ENCODE data around the gene FOSL1. TPM values are rescaled to one million over a fixed set of nuclear protein-coding genes. Genes with fewer than 3 reads are reported as not detected.

The FOSL1 gene
- total RNA-seq, 2 experiments from 2014 or later, result 11.1 to 11.3 TPM

DNA sequence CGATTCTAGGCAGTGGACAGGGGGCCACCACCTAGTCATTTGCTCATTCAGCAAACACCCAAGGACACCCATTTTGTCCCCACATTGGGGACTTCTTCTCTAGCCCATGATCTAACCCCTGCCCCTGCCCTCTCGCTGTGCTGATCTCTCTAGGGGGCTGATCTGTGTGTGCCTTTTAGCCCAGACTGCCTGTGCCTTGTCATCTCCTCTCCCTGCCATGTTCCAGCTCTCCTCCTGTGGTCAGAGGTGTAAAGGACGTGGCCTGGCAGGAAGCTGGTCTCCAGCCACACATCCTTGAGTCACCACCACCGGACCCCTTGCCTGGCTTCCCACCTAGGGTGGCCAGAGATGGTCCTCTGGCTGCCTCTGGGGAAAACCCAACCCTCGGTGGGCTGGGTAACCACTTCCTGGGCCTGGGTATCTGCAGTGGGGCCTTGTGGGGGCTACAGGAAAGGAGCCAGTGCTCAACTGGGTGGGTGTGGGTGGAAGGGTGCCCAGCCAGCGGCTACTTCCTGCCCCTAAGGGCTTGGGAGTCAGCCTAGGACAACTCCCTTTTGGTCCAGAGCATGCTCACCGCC lies 19.3 kb downstream of the FOSL1 start:
- Mint-ChIP-seq H3K36me3 (ENCODE audit: low read depth) (peaks cover 19% of the 10 kb centered on the region), H3K9me3 (ENCODE audit: low read depth) (no peaks in the 10 kb centered on the region), H3K4me3 (no peak overlapping the region), H3K4me1 (peaks cover 29% of the 10 kb centered on the region), H3K27ac (no peak overlapping the region), H3K27me3 (no peaks in the 10 kb centered on the region)
- ChIA-PET POLR2A (no interaction called here), CTCF (interaction anchor here (0.5 to 2.2 kb wide), 7 partner anchors 9 to 341 kb away, joined by 3 to 7 read pairs (median 4); partner anchors contain the start of genes CCDC85B and MUS81)
- intact Hi-C loops (cut with DNase I, micrococcal nuclease), result no loop called here
- DNase-seq, result peak; percentile 9
- no peak for ATAC-seq

DNA sequence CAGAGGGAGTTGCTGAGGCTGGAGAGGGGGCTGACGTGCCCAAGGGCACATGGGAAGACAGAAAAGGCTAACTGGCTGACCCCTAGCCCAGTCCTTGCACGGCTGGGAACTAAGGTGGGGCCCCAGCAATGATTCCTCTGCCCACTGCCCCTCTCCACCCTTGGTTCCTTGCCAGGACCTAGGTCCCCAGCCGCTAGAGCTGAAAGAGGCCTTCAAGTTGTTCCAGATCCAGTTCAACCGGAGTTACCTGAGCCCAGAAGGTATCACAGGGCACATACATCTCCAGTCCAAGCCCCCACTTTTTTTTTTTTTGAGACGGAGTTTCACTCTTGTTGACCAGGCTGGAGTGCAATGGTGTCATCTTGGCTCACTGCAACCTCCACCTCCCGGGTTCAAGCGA lies 20.2 kb downstream of the FOSL1 start:
- Mint-ChIP-seq H3K4me3 (no peak overlapping the region), H3K27ac (no peak overlapping the region), H3K27me3 (no peaks in the 10 kb centered on the region), H3K9me3 (ENCODE audit: low read depth) (no peaks in the 10 kb centered on the region), H3K4me1 (peaks cover 25% of the 10 kb centered on the region), H3K36me3 (ENCODE audit: low read depth) (peaks cover 14% of the 10 kb centered on the region)
- CTCF ChIA-PET, result interaction anchor here (0.9 to 1.5 kb wide), 3 partner anchors 11 to 100 kb away, joined by 3 to 5 read pairs (median 5); partner anchors contain the start of genes CCDC85B and MUS81
- no peak for DNase-seq
- no peak for ATAC-seq
- intact Hi-C loops (cut with DNase I, micrococcal nuclease), result no loop called here
- POLR2A ChIA-PET, result no interaction called here

DNA sequence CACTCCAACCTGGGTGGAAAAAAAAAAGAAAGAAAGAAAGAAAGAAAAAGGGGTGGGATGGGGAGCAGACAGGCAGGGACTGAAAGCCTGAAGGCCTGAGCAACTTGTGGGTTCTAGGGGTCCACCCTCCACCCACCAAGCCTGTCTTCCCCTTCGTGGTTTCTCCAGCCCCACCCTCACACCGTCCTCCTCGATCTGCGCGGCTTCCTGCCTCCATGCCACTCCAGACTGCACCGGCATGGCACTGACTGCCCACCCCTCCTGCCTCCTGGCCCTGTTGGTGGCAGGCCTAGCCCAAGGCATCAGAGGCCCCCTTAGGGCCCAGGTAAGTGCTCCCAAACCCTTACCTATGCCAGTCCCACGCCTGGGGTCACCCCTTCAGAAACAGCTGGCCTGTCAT lies 20.6 kb downstream of the FOSL1 start, which contains the start of gene CTSW:
Gene CTSW, plus strand, starts transcription at position 221 of the 400 bp plus-strand sequence. Its CDS starts 18 bp downstream, at position 239.
- intact Hi-C loops (cut with DNase I, micrococcal nuclease), result no loop called here
- POLR2A ChIA-PET, result no interaction called here
- peak within 1 kb of the TSS; percentile 37 for H3K27ac Mint-ChIP-seq

DNA sequence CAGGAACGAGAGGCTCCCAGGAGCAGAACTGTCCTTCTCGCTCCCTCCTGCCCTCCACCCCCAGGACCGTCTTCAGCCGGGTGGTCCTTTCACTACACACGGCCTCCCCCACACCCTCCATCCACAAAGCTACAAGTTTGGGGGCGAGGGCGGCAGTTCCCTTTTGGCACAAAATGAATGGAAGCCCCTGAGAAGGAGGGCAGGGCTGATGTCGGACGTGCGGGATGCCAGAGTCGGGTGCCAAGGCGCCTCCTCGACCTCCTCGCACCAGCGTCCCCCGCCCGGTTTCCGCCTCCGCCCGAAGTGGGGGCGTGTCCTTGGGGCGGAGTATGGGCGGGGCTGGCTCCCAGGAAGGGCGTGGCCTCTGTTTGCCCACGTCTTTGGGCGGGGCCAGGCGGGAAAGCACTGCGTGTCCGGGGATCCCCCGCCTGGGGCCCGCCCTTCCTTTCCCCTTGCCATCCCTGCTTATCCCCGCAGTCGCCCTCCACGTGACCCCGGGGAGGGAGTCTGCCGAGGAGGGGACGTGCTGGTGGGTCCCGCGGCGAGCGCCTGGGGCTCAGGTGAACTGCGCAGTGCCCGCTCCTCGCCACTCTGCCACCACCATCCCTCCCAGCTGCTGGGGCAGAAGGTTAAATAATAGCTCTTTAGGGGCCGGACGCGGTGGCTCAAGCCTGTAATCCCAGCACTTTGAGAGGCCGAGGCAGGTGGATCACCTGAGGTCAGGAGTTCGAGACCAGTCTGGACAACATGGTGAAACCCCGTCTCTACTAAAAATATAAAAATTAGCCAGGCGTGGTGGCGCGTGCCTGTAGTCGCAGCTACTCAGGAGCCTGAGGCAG lies 26.7 kb downstream of the FOSL1 start:
- DNase-seq (peak; percentile 97), ATAC-seq (peak; percentile 93)
- Mint-ChIP-seq H3K4me1 (peaks cover 15% of the 10 kb centered on the region), H3K27me3 (no peaks in the 10 kb centered on the region), H3K4me3 (peak overlapping the region; percentile 84), H3K36me3 (ENCODE audit: low read depth) (no peaks in the 10 kb centered on the region), H3K9me3 (ENCODE audit: low read depth) (no peaks in the 10 kb centered on the region), H3K27ac (peak overlapping the region; percentile 91)
- intact Hi-C loops (cut with DNase I, micrococcal nuclease), result loop anchor here (1.0 to 2.0 kb wide), 10 partner anchors 13 to 221 kb away; partner anchors contain the start of genes FIBP (in 2 of the 2), FOSL1 (in 2 of the 2), MUS81 (in 2 of the 2) and BANF1 (in 1 of the 2)
- CTCF ChIA-PET, result interaction anchor here (0.6 to 2.6 kb wide), 7 partner anchors 11 to 20 kb away, joined by 3 to 42 read pairs (median 9); partner anchors contain the start of genes CCDC85B, CFL1, FIBP and MUS81
- POLR2A ChIA-PET, result interaction anchor here (0.7 to 1.8 kb wide), 6 partner anchors 14 to 21 kb away, joined by 3 to 7 read pairs (median 4); partner anchors contain the start of genes CCDC85B, CFL1 and FIBP

More for the DNA sequence above, 20.6 kb downstream of the FOSL1 start, which contains the start of gene CTSW:
- Mint-ChIP-seq H3K4me1 (peaks cover 22% of the 10 kb centered on the region), H3K36me3 (ENCODE audit: low read depth) (peaks cover 10% of the 10 kb centered on the region), H3K9me3 (ENCODE audit: low read depth) (no peaks in the 10 kb centered on the region), H3K4me3 (no peak within 1 kb of the TSS), H3K27me3 (no peaks in the 10 kb centered on the region)
- ATAC-seq (no peak), DNase-seq (no peak)
- CTCF ChIA-PET, result interaction anchor here (0.7 to 1.5 kb wide), 4 partner anchors 11 to 100 kb away, joined by 3 to 5 read pairs (median 4); partner anchors contain the start of genes CCDC85B and MUS81

DNA sequence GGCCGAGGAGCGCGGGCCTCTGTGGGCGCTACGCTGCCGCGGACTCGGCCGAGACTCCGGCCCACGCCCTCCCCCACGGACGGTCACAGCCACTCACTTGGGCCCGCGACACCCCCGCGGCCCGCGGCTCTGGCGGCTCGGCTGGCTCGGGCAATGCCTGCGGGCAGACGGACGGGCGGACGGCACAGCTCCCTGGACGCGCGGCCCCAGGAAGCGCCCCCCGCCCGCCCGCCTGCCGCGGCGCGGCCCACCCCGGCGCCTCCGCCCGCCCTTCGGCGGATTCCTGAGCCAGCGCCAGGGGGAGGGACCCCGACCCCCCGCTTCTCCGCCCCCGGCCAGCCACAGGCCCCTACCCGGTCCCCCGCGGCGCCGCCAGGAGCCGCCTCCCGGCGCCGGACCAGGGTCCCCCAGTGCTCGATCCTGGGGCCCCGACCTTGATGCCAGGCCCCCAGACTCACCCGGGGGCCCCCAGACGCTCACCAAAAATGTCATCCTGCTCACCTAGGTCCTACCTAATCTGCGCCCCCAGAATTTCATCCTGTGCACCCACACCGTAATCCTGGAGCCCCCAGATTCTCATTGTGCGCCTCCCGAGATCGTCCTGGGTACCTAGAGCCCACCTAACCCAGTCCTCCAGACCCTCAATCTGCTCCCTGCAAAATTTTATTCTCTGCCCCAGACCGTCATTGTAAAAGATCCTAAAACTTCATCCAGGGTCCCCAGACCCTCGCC lies 27.4 kb downstream of the FOSL1 start, which contains the start of gene EFEMP2:
Gene EFEMP2, minus strand, starts transcription at position 215 of the 732 bp plus-strand sequence. CDS start 446 bp downstream, outside the sequence.
- H3K4me3 Mint-ChIP-seq, result peak within 1 kb of the TSS; percentile 84
- ChIA-PET POLR2A (interaction anchor here (1.0 to 1.8 kb wide), 2 partner anchors 13 kb away, joined by 4 to 7 read pairs; no protein-coding TSS in a partner anchor), CTCF (interaction anchor here (1.0 to 4.8 kb wide), 5 partner anchors 12 to 114 kb away, joined by 3 to 76 read pairs (median 31); partner anchors contain the start of genes CCDC85B, CFL1, FIBP and MUS81)
- peak within 1 kb of the TSS; percentile 91 for H3K27ac Mint-ChIP-seq
- peaks cover 15% of the 10 kb centered on the region for H3K4me1 Mint-ChIP-seq
- peaks cover 4% of the 10 kb centered on the region for H3K36me3 Mint-ChIP-seq (ENCODE audit: low read depth)
- intact Hi-C loops (cut with DNase I, micrococcal nuclease), result loop anchor here (1.0 to 2.0 kb wide), 10 partner anchors 12 to 220 kb away; partner anchors contain the start of genes FIBP (in 2 of the 2), FOSL1 (in 2 of the 2), MUS81 (in 2 of the 2) and BANF1 (in 1 of the 2)
- H3K9me3 Mint-ChIP-seq (ENCODE audit: low read depth), result no peaks in the 10 kb centered on the region
- no peaks in the 10 kb centered on the region for H3K27me3 Mint-ChIP-seq
- ATAC-seq, result no peak
- DNase-seq, result no peak

DNA sequence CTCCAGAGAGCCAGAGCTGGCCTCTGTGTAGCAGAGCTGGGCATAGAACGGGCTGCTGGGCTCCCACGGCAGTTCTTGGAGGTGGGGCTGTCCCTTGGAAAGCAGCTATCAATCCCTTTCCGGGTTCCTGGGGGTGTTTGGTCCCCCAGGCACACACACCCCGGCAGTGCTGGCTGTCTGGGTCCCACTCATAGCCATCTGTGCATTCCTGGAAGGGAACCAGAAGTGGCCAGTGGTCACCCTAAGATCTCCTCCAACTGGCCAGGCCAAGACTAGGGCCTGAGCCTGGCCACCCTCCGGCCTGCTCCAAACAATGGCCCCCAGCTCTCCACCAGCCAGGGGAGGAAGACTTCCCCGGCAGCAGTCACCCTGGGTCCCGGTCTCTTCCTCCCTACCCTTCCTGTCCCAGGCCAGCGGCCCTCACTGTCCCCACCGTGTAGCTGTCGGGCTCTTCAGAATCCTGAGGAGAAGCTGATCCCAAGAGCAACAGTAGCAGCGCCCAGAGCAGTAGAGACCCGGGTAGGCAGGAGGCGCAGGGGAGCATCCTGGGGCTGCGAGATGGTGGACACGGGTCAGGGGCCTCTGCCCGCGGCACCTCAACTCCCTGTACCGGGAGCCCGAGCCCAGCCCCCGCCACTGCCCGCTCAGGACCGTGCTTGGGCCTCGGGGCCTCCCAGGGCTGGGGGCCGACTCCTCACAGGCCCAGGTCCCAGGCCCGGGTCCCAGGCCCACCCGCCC lies 28.2 kb downstream of the FOSL1 start:
- ChIA-PET POLR2A (interaction anchor here (0.8 to 1.4 kb wide), 4 partner anchors 9 to 17 kb away, joined by 4 to 6 read pairs (median 5); partner anchors contain the start of gene FIBP), CTCF (interaction anchor here (0.6 to 4.8 kb wide), 8 partner anchors 12 to 131 kb away, joined by 3 to 76 read pairs (median 3); partner anchors contain the start of genes BANF1, CCDC85B, FIBP and MUS81)
- Mint-ChIP-seq H3K4me1 (peaks cover 13% of the 10 kb centered on the region), H3K9me3 (ENCODE audit: low read depth) (no peaks in the 10 kb centered on the region), H3K36me3 (ENCODE audit: low read depth) (peaks cover 10% of the 10 kb centered on the region), H3K4me3 (peak overlapping the region; percentile 41), H3K27me3 (no peaks in the 10 kb centered on the region), H3K27ac (peak overlapping the region; percentile 31)
- DNase-seq (no peak), ATAC-seq (no peak)
- intact Hi-C loops (cut with DNase I, micrococcal nuclease), result loop anchor here in 1 of 2 experiments (2.0 kb wide), 1 partner anchor 17 kb away; the partner anchor contains the start of gene FIBP

DNA sequence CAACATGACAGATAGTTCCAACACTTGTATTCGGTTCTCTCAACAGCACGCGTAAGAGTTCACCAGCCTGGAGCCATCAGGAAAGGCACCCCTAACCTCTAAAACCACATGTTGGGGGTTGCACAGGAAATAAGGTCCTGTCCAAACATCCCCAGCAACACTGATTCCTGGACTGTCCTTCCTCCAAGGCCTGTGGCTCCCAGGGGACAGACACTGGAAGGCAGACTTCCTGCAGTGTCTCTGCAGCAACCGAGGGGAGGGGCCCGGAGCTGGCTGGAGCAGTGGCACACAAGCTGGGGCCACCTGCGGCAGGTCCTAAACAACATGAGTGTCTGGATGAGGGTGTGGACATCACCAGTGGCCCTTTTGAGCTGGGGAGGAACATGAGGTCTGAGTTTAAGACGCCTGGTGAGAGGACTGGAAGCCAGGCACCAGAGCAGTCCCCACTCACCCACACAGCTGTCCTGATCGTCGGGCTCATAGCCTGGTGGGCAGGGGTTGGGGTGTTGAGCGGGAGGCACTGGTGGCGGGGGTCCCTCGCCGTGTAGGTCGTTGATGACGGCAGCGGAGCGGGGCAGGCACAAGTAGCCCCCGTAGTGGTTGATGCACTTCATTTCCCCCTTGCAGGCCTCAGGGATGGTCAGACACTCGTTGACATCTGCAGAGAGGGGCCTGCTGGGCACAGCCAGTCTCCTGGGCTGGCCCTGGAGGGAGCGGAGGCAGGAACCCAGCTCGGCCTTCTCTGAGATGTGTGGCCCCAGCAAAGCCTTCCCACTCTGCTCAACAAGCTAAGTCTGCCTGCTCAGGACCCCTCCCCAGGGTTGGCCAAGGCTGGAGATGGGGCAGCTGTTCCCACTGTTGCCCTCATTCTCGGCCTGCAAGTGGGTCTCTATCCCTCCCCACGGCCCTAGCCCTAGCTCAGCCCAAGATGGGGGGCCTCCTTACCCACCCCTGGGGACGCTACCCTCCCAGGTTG lies 29.2 kb downstream of the FOSL1 start:
- peak overlapping the region; percentile 31 for H3K27ac Mint-ChIP-seq
- no peak overlapping the region for H3K4me3 Mint-ChIP-seq
- no peak for DNase-seq

DNA sequence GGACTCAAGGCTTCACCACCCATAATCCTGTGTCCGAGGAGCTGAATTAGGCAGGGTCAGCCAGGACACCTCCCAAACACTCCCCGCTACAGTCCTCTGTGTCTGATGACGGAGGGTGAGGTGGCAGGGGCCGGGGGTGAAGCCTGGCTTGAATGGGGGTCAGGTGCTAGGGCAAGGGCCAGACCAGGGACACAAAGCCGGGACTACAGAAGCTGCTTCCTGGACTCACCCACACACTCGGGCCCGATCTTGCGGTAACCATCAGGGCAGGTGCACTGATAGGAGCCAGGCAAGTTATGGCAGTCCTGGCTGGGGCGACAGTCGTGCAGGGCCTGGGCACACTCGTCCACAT lies 29.9 kb downstream of the FOSL1 start:
- H3K27ac Mint-ChIP-seq, result no peak overlapping the region
- no peak for ATAC-seq
- CTCF ChIA-PET, result interaction anchor here (0.6 to 4.8 kb wide), 5 partner anchors 10 to 134 kb away, joined by 3 to 76 read pairs (median 4); partner anchors contain the start of genes CCDC85B, FIBP and MUS81
- H3K9me3 Mint-ChIP-seq (ENCODE audit: low read depth), result no peaks in the 10 kb centered on the region
- no peak overlapping the region for H3K4me3 Mint-ChIP-seq
- peaks cover 15% of the 10 kb centered on the region for H3K36me3 Mint-ChIP-seq (ENCODE audit: low read depth)
- POLR2A ChIA-PET, result no interaction called here
- H3K27me3 Mint-ChIP-seq, result no peaks in the 10 kb centered on the region
- H3K4me1 Mint-ChIP-seq, result peaks cover 13% of the 10 kb centered on the region
- intact Hi-C loops (cut with DNase I, micrococcal nuclease), result no loop called here
- no peak for DNase-seq

More for the DNA sequence above, 29.2 kb downstream of the FOSL1 start:
- no peak for ATAC-seq
- CTCF ChIA-PET, result interaction anchor here (0.6 to 4.8 kb wide), 10 partner anchors 11 to 484 kb away, joined by 3 to 76 read pairs (median 3); partner anchors contain the start of genes BANF1, CCDC85B, FIBP and MUS81
- Mint-ChIP-seq H3K4me1 (peaks cover 13% of the 10 kb centered on the region), H3K9me3 (ENCODE audit: low read depth) (no peaks in the 10 kb centered on the region), H3K36me3 (ENCODE audit: low read depth) (peaks cover 14% of the 10 kb centered on the region), H3K27me3 (no peaks in the 10 kb centered on the region)
- POLR2A ChIA-PET, result interaction anchor here (0.6 to 1.4 kb wide), 5 partner anchors 8 to 22 kb away, joined by 3 to 6 read pairs (median 4); partner anchors contain the start of gene FIBP
- intact Hi-C loops (cut with DNase I, micrococcal nuclease), result no loop called here

Data from activated CD4-positive, alpha-beta T cell treated with anti-CD3 and anti-CD28 coated beads for 36 hours (primary cell).